ENCODE measurements around the gene KCTD10. TPM values are rescaled to one million over a fixed set of nuclear protein-coding genes. Genes with fewer than 3 reads are reported as not detected.

KCTD10 gene
- polyA plus RNA-seq, 1 of the 3 experiments (the other 2 are of a cell fraction), result 66.9 TPM

DNA sequence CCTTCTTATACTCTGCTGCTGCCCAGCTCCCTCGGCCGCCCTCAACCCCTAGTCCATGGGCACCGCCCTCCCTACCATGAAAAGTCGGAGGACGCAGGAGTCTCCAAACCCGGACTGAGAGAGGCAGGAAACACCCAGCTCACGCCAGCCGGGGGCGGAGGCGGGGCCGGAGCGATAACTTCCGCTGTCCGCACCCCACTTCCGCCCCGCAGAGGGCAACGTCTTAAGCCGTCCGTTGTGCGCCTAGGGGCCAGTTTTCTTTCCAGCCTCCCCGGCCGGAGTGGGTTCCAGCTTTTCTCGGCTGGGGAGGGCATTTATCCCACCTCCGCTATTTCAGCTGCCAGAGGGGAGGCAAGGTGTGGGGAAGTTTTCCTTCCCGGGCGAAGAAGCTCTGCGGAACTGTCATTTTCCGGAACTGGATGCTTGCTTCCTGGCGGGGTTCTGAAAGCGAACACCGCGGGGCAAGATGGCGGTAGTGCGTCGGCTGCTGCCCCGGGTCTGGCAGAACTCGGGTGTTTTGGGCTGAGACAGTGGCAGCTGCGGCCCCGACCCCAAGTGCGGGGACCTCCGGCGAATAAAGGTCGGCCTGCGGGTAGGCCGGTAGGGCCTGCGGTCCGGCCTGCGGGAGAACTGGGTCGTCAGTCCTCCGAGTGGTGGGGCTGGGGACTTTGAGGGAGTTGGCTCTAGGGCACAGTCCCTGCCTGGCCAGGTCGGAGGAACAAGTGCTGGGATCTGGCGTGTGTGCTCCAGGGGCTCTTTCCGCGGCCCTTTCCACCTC is at the start of gene KCTD10, which contains the start of gene UBE3B (continued):
- TF ChIP-seq USF2 (IDR thresholded peaks at IDR 0.05; ENCODE audit: borderline replicate concordance, low read depth, low read length) (no peak), TAF1 (IDR thresholded peaks at IDR 0.05; ENCODE audit: borderline replicate concordance, low read depth, low read length) (peak; percentile 96), JUND (IDR thresholded peaks at IDR 0.05) (no peak), NRF1 (IDR thresholded peaks at IDR 0.05; ENCODE audit: low read depth, low read length) (no peak), RXRA (IDR thresholded peaks at IDR 0.05; ENCODE audit: borderline replicate concordance, low read depth) (no peak)
- TF ChIP-seq, protein P1, sequence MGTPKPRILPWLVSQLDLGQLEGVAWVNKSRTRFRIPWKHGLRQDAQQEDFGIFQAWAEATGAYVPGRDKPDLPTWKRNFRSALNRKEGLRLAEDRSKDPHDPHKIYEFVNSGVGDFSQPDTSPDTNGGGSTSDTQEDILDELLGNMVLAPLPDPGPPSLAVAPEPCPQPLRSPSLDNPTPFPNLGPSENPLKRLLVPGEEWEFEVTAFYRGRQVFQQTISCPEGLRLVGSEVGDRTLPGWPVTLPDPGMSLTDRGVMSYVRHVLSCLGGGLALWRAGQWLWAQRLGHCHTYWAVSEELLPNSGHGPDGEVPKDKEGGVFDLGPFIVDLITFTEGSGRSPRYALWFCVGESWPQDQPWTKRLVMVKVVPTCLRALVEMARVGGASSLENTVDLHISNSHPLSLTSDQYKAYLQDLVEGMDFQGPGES (IDR thresholded peaks at IDR 0.05; ENCODE audit: low read depth, low read length), result no peak
- TF ChIP-seq, protein P2, sequence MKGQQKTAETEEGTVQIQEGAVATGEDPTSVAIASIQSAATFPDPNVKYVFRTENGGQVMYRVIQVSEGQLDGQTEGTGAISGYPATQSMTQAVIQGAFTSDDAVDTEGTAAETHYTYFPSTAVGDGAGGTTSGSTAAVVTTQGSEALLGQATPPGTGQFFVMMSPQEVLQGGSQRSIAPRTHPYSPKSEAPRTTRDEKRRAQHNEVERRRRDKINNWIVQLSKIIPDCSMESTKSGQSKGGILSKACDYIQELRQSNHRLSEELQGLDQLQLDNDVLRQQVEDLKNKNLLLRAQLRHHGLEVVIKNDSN (IDR thresholded peaks at IDR 0.05; ENCODE audit: borderline replicate concordance, low read depth), result no peak
- TF ChIP-seq, protein P3, sequence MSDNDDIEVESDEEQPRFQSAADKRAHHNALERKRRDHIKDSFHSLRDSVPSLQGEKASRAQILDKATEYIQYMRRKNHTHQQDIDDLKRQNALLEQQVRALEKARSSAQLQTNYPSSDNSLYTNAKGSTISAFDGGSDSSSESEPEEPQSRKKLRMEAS (IDR thresholded peaks at IDR 0.05; ENCODE audit: low read depth), result 0 out of 2 replicates have a peak, but pooled peaks have one; percentile 51

- Histone ChIP-seq H3K27me3 (ENCODE audit: insufficient read depth) (no peaks in the 10 kb centered on the region), H3K4me2 (no peak overlapping the region), H3K27ac (ENCODE audit: low read depth in 2 of 2, low read length in 1 of 2) (no peak overlapping the region; a peak in 1 of 4 replicates), H3K9ac (no peak overlapping the region), H2AFZ (ENCODE audit: low read depth) (no peak overlapping the region), H3F3A (replicated peaks; ENCODE audit: insufficient read depth) (no peaks in the 10 kb centered on the region), H3K9me3 (no peaks in the 10 kb centered on the region), H3K9me2 (no peaks in the 10 kb centered on the region), H3K4me3 (ENCODE audit: low read depth in 2 of 2, low read length in 1 of 2) (no peak overlapping the region), H3K4me1 (ENCODE audit: control insufficient read depth in 1 of 2, insufficient read depth in 2 of 2, low read depth in 1 of 2, low read length in 1 of 2) (peaks cover 0 to 77% of the 10 kb centered on the region in 2 experiments; a peak in 2 of 4 replicates), H4K20me1 (ENCODE audit: insufficient read depth) (no peaks in the 10 kb centered on the region), H3K36me3 (replicated peaks in 1 of 2; ENCODE audit: control insufficient read depth in 1 of 2, insufficient read depth in 2 of 2, low read length in 1 of 2) (peaks cover 3 to 71% of the 10 kb centered on the region in 2 experiments), H3K79me2 (ENCODE audit: insufficient read depth) (no peaks in the 10 kb centered on the region)
- ChIA-PET CTCF (interaction anchor here (2.3 to 10.5 kb wide), 4 partner anchors 9 to 320 kb away, joined by 6 to 173 read pairs (median 12); no protein-coding TSS in a partner anchor), POLR2A (interaction anchor here (0.8 to 1.6 kb wide), 2 partner anchors 16 to 66 kb away, joined by 3 to 4 read pairs; no protein-coding TSS in a partner anchor)
- DNase-seq, result no peak
- TF ChIP-seq JUND (IDR thresholded peaks at IDR 0.05) (no peak), CHD2 (IDR thresholded peaks at IDR 0.05; ENCODE audit: low read length, partially characterized antibody) (no peak), YY1 (IDR thresholded peaks at IDR 0.05; ENCODE audit: low read depth) (no peak), TEAD4 (IDR thresholded peaks at IDR 0.05; ENCODE audit: borderline replicate concordance, insufficient read depth) (no peak), GATA2 (CRISPR knock-in tag; IDR thresholded peaks at IDR 0.05) (no peak), RFX5 (IDR thresholded peaks at IDR 0.05; ENCODE audit: low read length) (no peak)
- TF ChIP-seq, protein P3 (IDR thresholded peaks at IDR 0.05; ENCODE audit: low read depth), result no peak
- 89% methylated on average over 3 of the region's 3 CpGs for WGBS (ENCODE audit: low lambda C conversion rate)
Measured at GRCh38 chr12:109525279-109525585, 48.1 kb upstream of the KCTD10 start.
